ENCODE results near the gene VPS37D.

The VPS37D gene

GRCh38 chr7:73645643-73646174, 21.9 kb upstream of the VPS37D start:
- in situ Hi-C loops (cut with HindIII; ENCODE audit: low sequenced_read_pairs), result no loop called here
- DNase-seq (ENCODE audit: low read depth), result no peak
- TF ChIP-seq CTCF (IDR thresholded peaks at IDR 0.05; ENCODE audit: low read depth, low read length, missing control alignments), result no peak
- H3K4me3 ChIP-seq (ENCODE audit: low read depth, low read length), result no peak overlapping the region

GRCh38 chr7:73646785-73647724, 20.6 kb upstream of the VPS37D start:
- no peak for DNase-seq (ENCODE audit: low read depth)
- in situ Hi-C loops (cut with HindIII; ENCODE audit: low sequenced_read_pairs), result no loop called here
- TF ChIP-seq CTCF (IDR thresholded peaks at IDR 0.05; ENCODE audit: low read depth, low read length, missing control alignments), result no peak
- H3K4me3 ChIP-seq (ENCODE audit: low read depth, low read length), result no peak overlapping the region

GRCh38 chr7:73647725-73648592, 19.7 kb upstream of the VPS37D start:
- H3K4me3 ChIP-seq (ENCODE audit: low read depth, low read length), result peak overlapping the region; percentile 27
- DNase-seq (ENCODE audit: low read depth), result no peak
- in situ Hi-C loops (cut with HindIII; ENCODE audit: low sequenced_read_pairs), result no loop called here
- no peak for TF ChIP-seq CTCF (IDR thresholded peaks at IDR 0.05; ENCODE audit: low read depth, low read length, missing control alignments)

- H3K4me3 ChIP-seq (ENCODE audit: low read depth, low read length), result no peak overlapping the region
- in situ Hi-C loops (cut with HindIII; ENCODE audit: low sequenced_read_pairs), result no loop called here
- no peak for TF ChIP-seq CTCF (IDR thresholded peaks at IDR 0.05; ENCODE audit: low read depth, low read length, missing control alignments)
- no peak for DNase-seq (ENCODE audit: low read depth)
Observed at GRCh38 chr7:73648593-73649332, 18.9 kb upstream of the VPS37D start.

GRCh38 chr7:73649576-73649975, 18.1 kb upstream of the VPS37D start:
- no peak overlapping the region for H3K4me3 ChIP-seq (ENCODE audit: low read depth, low read length)
- in situ Hi-C loops (cut with HindIII; ENCODE audit: low sequenced_read_pairs), result no loop called here
- no peak for DNase-seq (ENCODE audit: low read depth)
- TF ChIP-seq CTCF (IDR thresholded peaks at IDR 0.05; ENCODE audit: low read depth, low read length, missing control alignments), result no peak

GRCh38 chr7:73650524-73650923, 17.1 kb upstream of the VPS37D start:
- DNase-seq (ENCODE audit: low read depth), result no peak
- no peak for TF ChIP-seq CTCF (IDR thresholded peaks at IDR 0.05; ENCODE audit: low read depth, low read length, missing control alignments)
- in situ Hi-C loops (cut with HindIII; ENCODE audit: low sequenced_read_pairs), result no loop called here
- no peak overlapping the region for H3K4me3 ChIP-seq (ENCODE audit: low read depth, low read length)
